Activated CD4-positive, alpha-beta memory T cell treated with anti-CD3 and anti-CD28 coated beads for 36 hours (primary cell): ENCODE results near the gene WNK2. TPM values are rescaled to one million over a fixed set of nuclear protein-coding genes. Genes with fewer than 3 reads are reported as not detected.
A peak's percentile ranks its signal among the peaks of the same experiment; 100 is the strongest.

ENCODE experiments used
- CTCF ChIA-PET: fragments of 350-600 bp; sonication (Branson Sonifier 250); formaldehyde crosslinking; loops from one replicate; lab custom pipeline; 2021; ENCODE audit warnings: antibody characterized with exemption, inconsistent platforms; lab: Charles Lee
- POLR2A ChIA-PET: fragments of 350-600 bp; sonication (Branson Sonifier 250); formaldehyde crosslinking; loops from one replicate; lab custom pipeline; 2021; ENCODE audit warnings: antibody characterized with exemption; lab: Charles Lee
- DNase-seq: peaks from one replicate; pipeline ENCODE4 v3.0.0-alpha.2; 2020
- H3K27ac Mint-ChIP-seq: one replicate; pipeline ENCODE4 v1.8.0; 2021; ENCODE audit warnings: mixed read lengths
- H3K27me3 Mint-ChIP-seq: one replicate; pipeline ENCODE4 v1.8.0; 2021; ENCODE audit warnings: mixed read lengths
- H3K36me3 Mint-ChIP-seq: one replicate; pipeline ENCODE4 v1.8.0; 2021; ENCODE audit warnings: mixed read lengths
- H3K4me1 Mint-ChIP-seq: one replicate; pipeline ENCODE4 v1.8.0; 2021; ENCODE audit warnings: low read depth, mixed read lengths
- H3K4me3 Mint-ChIP-seq: one replicate; pipeline ENCODE4 v1.8.0; 2021; ENCODE audit warnings: mild to moderate bottlenecking, mixed read lengths
- H3K9me3 Mint-ChIP-seq: one replicate; pipeline ENCODE4 v1.8.0; 2021; ENCODE audit warnings: mixed read lengths
- intact Hi-C: fragments of 100-400 bp; cut with micrococcal nuclease; formaldehyde crosslinking; loops from one replicate; pipeline ENCODE4 v1.15.1; 2023
- total RNA-seq, 2 experiments: library from RNA; stranded (reverse); gene quantifications; one replicate each; pipeline ENCODE4 v1.2.3, GENCODE V29; 2021

Gene WNK2
- total RNA-seq, 2 experiments from 2014 or later: 1.2 to 1.6 TPM

GRCh38 chr9:93229636-93230035 lies 45.7 kb downstream of the WNK2 start:
- H3K27me3 Mint-ChIP-seq: peaks cover 9% of the 10 kb centered on the region
- CTCF ChIA-PET: no interaction called here
- intact Hi-C loops: no loop called here

GRCh38 chr9:93230185-93230584 lies 46.2 kb downstream of the WNK2 start:
- no peak for DNase-seq
- no peaks in the 10 kb centered on the region for H3K9me3 Mint-ChIP-seq
- POLR2A ChIA-PET: no interaction called here
- no peaks in the 10 kb centered on the region for H3K36me3 Mint-ChIP-seq
- no peak overlapping the region for H3K27ac Mint-ChIP-seq
- H3K4me1 Mint-ChIP-seq: peaks cover 5% of the 10 kb centered on the region
- intact Hi-C loops: no loop called here
- no peak overlapping the region for H3K4me3 Mint-ChIP-seq
- H3K27me3 Mint-ChIP-seq: peaks cover 9% of the 10 kb centered on the region
- CTCF ChIA-PET: no interaction called here

More at GRCh38 chr9:93229636-93230035, 45.7 kb downstream of the WNK2 start:
- POLR2A ChIA-PET: no interaction called here
- H3K4me3 Mint-ChIP-seq: no peak overlapping the region
- H3K36me3 Mint-ChIP-seq: no peaks in the 10 kb centered on the region
- H3K9me3 Mint-ChIP-seq: no peaks in the 10 kb centered on the region
- DNase-seq: no peak
- no peak overlapping the region for H3K27ac Mint-ChIP-seq
- H3K4me1 Mint-ChIP-seq: peaks cover 5% of the 10 kb centered on the region

- H3K27ac Mint-ChIP-seq: no peak overlapping the region
- H3K36me3 Mint-ChIP-seq: no peaks in the 10 kb centered on the region
- no peaks in the 10 kb centered on the region for H3K9me3 Mint-ChIP-seq
- H3K4me3 Mint-ChIP-seq: no peak overlapping the region
- peaks cover 2% of the 10 kb centered on the region for H3K4me1 Mint-ChIP-seq
- intact Hi-C loops: no loop called here
- ChIA-PET CTCF (no interaction called here), POLR2A (no interaction called here)
- peaks cover 9% of the 10 kb centered on the region for H3K27me3 Mint-ChIP-seq
- DNase-seq: no peak
Observed at GRCh38 chr9:93230601-93231000, 46.7 kb downstream of the WNK2 start.

- H3K27ac Mint-ChIP-seq: no peak overlapping the region
Observed at GRCh38 chr9:93231121-93231694, 47.3 kb downstream of the WNK2 start.

GRCh38 chr9:93231716-93232115 lies 47.8 kb downstream of the WNK2 start:
- no peak overlapping the region for H3K27ac Mint-ChIP-seq
- POLR2A ChIA-PET: no interaction called here
- CTCF ChIA-PET: no interaction called here

More at GRCh38 chr9:93231121-93231694, 47.3 kb downstream of the WNK2 start:
- Mint-ChIP-seq H3K27me3 (peaks cover 9% of the 10 kb centered on the region), H3K4me1 (no peaks in the 10 kb centered on the region), H3K4me3 (no peak overlapping the region), H3K36me3 (no peaks in the 10 kb centered on the region), H3K9me3 (no peaks in the 10 kb centered on the region)
- intact Hi-C loops: no loop called here
- ChIA-PET CTCF (no interaction called here), POLR2A (no interaction called here)
- no peak for DNase-seq

GRCh38 chr9:93232388-93232960 lies 48.5 kb downstream of the WNK2 start:
- H3K27ac Mint-ChIP-seq: no peak overlapping the region
- DNase-seq: no peak
- ChIA-PET CTCF (no interaction called here), POLR2A (no interaction called here)
- peaks cover 9% of the 10 kb centered on the region for H3K27me3 Mint-ChIP-seq
- H3K4me3 Mint-ChIP-seq: no peak overlapping the region
- peaks cover 5% of the 10 kb centered on the region for H3K9me3 Mint-ChIP-seq
- H3K4me1 Mint-ChIP-seq: no peaks in the 10 kb centered on the region
- no peaks in the 10 kb centered on the region for H3K36me3 Mint-ChIP-seq
- intact Hi-C loops: no loop called here

More at GRCh38 chr9:93231716-93232115, 47.8 kb downstream of the WNK2 start:
- Mint-ChIP-seq H3K9me3 (no peaks in the 10 kb centered on the region), H3K27me3 (peaks cover 9% of the 10 kb centered on the region), H3K4me1 (no peaks in the 10 kb centered on the region), H3K4me3 (no peak overlapping the region), H3K36me3 (no peaks in the 10 kb centered on the region)
- DNase-seq: no peak
- intact Hi-C loops: no loop called here

GRCh38 chr9:93233033-93233432 lies 49.1 kb downstream of the WNK2 start:
- CTCF ChIA-PET: no interaction called here
- H3K27ac Mint-ChIP-seq: no peak overlapping the region
- H3K36me3 Mint-ChIP-seq: no peaks in the 10 kb centered on the region
- intact Hi-C loops: no loop called here
- peaks cover 9% of the 10 kb centered on the region for H3K27me3 Mint-ChIP-seq
- peaks cover 5% of the 10 kb centered on the region for H3K9me3 Mint-ChIP-seq
- POLR2A ChIA-PET: interaction anchor here (0.6 kb wide), 1 partner anchor 50 kb away, joined by 5 read pairs; no protein-coding TSS in a partner anchor
- H3K4me1 Mint-ChIP-seq: peaks cover 3% of the 10 kb centered on the region
- H3K4me3 Mint-ChIP-seq: no peak overlapping the region
- DNase-seq: no peak

GRCh38 chr9:93234600-93234999 lies 50.7 kb downstream of the WNK2 start:
- Mint-ChIP-seq H3K9me3 (peaks cover 5% of the 10 kb centered on the region), H3K4me1 (peaks cover 3% of the 10 kb centered on the region), H3K36me3 (no peaks in the 10 kb centered on the region), H3K27ac (no peak overlapping the region), H3K27me3 (peaks cover 9% of the 10 kb centered on the region), H3K4me3 (no peak overlapping the region)
- no peak for DNase-seq
- intact Hi-C loops: no loop called here
- CTCF ChIA-PET: no interaction called here
- POLR2A ChIA-PET: no interaction called here

GRCh38 chr9:93235300-93235960 lies 51.5 kb downstream of the WNK2 start:
- intact Hi-C loops: no loop called here
- DNase-seq: no peak
- ChIA-PET POLR2A (no interaction called here), CTCF (no interaction called here)
- H3K36me3 Mint-ChIP-seq: no peaks in the 10 kb centered on the region
- H3K9me3 Mint-ChIP-seq: peaks cover 5% of the 10 kb centered on the region
- H3K27me3 Mint-ChIP-seq: peaks cover 9% of the 10 kb centered on the region
- peaks cover 3% of the 10 kb centered on the region for H3K4me1 Mint-ChIP-seq
- no peak overlapping the region for H3K4me3 Mint-ChIP-seq
- H3K27ac Mint-ChIP-seq: no peak overlapping the region

- intact Hi-C loops: no loop called here
- CTCF ChIA-PET: interaction anchor here (1.5 kb wide), 1 partner anchor 16 kb away, joined by 7 read pairs; no protein-coding TSS in a partner anchor
- H3K4me3 Mint-ChIP-seq: no peak overlapping the region
- peaks cover 3% of the 10 kb centered on the region for H3K4me1 Mint-ChIP-seq
- POLR2A ChIA-PET: no interaction called here
- DNase-seq: no peak
- H3K27me3 Mint-ChIP-seq: peaks cover 5% of the 10 kb centered on the region
- no peak overlapping the region for H3K27ac Mint-ChIP-seq
- peaks cover 5% of the 10 kb centered on the region for H3K9me3 Mint-ChIP-seq
- H3K36me3 Mint-ChIP-seq: no peaks in the 10 kb centered on the region
Observed at GRCh38 chr9:93236541-93237206, 52.7 kb downstream of the WNK2 start.

- Mint-ChIP-seq H3K27ac (no peak overlapping the region), H3K27me3 (peaks cover 1% of the 10 kb centered on the region), H3K9me3 (peaks cover 5% of the 10 kb centered on the region), H3K4me1 (peaks cover 3% of the 10 kb centered on the region), H3K36me3 (no peaks in the 10 kb centered on the region), H3K4me3 (no peak overlapping the region)
- intact Hi-C loops: no loop called here
- ChIA-PET CTCF (interaction anchor here (1.5 kb wide), 1 partner anchor 16 kb away, joined by 7 read pairs; no protein-coding TSS in a partner anchor), POLR2A (no interaction called here)
- DNase-seq: peak; percentile 17
Observed at GRCh38 chr9:93237540-93237939, 53.6 kb downstream of the WNK2 start.
